GM12801 (cell line): ENCODE results near the gene PMPCA.

Source experiments
- TF ChIP-seq, protein P1 (sequence below): IDR thresholded peaks from one replicate; pipeline ENCODE4 v1.5.1; 2011; ENCODE audit warnings: control low read depth; ENCODE audit not compliant: insufficient read length; ENCODE audit errors: extremely low read depth

Gene PMPCA

DNA sequence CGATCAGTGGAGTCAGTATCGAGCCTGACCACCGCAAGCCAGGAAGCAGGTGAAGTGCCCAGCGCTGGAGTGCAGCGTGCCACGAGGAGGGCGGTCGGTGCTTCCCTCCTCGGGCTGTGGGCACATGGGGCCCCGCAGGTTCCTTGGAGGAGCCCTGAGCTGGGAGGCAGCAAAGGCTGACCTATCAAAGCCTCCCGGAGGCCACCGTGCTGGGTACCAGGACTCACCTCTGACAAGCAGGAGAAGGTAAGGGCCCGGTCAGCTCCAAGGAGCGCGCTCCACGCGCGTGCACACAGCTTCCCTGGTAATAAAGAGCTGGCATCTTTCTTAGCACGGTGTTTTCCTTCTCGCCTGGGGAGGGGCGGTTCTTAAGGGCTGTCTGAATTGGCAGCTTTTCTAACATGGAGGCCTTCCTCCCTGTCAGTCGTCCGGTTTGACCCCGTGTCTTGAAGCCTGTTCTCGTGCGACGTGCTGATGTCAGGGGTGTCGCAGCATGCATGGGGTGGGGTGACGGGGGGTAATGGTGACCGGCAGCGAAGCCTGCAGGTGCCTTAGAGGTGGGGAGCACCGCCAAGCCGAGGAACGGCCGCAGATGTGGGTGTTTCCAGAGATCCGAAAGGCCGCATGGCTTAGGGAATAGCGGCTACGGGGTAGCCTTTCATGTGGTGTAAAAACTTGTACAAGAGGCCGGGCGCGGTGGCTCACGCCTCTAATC is 13.1 kb downstream of the PMPCA start:
- TF ChIP-seq, protein P1, sequence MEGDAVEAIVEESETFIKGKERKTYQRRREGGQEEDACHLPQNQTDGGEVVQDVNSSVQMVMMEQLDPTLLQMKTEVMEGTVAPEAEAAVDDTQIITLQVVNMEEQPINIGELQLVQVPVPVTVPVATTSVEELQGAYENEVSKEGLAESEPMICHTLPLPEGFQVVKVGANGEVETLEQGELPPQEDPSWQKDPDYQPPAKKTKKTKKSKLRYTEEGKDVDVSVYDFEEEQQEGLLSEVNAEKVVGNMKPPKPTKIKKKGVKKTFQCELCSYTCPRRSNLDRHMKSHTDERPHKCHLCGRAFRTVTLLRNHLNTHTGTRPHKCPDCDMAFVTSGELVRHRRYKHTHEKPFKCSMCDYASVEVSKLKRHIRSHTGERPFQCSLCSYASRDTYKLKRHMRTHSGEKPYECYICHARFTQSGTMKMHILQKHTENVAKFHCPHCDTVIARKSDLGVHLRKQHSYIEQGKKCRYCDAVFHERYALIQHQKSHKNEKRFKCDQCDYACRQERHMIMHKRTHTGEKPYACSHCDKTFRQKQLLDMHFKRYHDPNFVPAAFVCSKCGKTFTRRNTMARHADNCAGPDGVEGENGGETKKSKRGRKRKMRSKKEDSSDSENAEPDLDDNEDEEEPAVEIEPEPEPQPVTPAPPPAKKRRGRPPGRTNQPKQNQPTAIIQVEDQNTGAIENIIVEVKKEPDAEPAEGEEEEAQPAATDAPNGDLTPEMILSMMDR = no peak

DNA sequence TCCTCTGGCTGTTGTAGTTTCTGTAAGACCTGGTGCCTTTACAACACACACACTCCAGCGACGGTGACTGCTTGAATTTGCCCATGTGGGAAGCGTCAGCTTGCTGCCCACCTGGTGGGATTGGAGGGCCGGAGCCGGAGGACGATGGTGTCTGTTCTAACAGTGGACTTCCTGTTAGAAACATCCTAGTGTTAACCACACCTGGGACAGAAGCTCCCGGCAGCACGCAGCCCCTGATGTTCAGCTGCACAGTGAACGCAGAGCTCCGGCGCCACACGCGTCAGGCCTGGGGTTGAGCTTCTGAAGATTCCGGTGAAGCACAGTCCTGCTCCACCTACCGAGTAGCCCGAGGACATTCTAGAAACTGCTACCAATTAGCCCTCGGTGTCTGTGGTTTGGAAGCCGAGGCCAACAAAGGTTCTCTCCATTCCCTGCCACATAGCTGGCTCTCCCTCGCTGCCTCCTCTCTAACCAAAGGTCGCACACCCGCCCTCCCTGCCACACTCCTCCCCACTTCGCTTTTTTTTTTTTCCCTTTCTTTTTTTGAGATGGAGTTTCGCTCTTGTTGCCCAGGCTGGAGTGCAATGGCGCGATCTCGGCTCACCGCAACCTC is 14.4 kb downstream of the PMPCA start:
- TF ChIP-seq, protein P1 = no peak

DNA sequence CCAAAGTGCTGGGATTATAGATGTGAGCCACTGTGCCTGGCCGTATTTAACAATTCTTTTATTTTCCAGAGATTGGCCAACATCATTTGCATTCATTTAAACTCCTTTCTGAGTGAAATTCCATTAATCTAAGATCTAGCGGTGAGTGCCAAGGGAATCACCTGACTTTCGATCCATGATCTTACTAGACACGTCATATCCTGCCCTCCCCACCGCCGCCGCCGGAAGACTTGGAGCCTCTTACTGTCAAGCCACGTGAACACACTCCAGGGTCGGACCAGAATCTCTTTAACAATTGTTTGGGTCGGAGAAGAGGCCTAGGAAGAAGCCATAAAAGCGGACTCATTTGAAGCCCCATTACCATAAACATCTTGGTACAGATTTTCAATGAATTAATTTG is 16.3 kb downstream of the PMPCA start:
- TF ChIP-seq, protein P1 = no peak

GRCh38 chr9:136429075-136429628 is 18.7 kb downstream of the PMPCA start:
- TF ChIP-seq, protein P1 = no peak

DNA sequence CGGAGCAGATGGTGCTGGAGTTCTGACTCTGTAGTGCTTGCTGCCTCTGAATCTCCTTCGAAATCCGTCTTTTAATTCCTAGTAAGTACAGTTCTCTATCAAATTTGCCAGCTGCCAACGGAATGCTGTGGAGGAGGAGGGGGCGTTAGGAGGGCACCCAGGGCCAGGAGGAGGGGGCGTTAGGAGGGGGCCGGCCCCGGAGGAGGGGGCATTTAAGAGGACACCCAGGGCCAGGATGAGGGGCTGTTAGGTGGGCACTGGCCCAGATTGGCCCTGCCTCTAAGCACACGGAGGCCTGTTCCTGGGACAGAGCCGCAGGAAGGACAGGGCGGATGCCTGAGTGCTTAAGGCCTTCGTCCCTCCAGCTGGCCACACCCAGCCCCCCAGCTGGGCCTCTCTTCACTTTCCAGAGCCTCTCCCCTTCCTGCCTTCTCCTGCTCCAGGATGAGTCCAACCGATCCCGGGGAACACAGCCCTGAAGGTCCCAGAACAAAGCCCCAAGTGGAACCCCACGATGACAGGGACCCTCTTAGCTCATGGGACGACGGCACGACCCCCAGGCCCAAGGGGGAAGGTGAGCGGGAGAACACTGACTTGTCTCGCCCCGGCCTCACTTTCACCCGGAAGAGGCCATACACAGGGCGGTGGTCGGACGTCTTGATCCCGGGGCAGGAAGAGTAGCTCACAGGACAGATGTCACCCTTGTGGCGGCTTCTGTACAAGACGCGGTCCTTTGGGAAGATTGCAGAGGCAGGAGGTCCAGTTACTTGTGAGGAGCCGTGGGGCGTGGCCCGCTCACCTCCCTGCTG is 19.4 kb downstream of the PMPCA start:
- TF ChIP-seq, protein P1 = no peak

DNA sequence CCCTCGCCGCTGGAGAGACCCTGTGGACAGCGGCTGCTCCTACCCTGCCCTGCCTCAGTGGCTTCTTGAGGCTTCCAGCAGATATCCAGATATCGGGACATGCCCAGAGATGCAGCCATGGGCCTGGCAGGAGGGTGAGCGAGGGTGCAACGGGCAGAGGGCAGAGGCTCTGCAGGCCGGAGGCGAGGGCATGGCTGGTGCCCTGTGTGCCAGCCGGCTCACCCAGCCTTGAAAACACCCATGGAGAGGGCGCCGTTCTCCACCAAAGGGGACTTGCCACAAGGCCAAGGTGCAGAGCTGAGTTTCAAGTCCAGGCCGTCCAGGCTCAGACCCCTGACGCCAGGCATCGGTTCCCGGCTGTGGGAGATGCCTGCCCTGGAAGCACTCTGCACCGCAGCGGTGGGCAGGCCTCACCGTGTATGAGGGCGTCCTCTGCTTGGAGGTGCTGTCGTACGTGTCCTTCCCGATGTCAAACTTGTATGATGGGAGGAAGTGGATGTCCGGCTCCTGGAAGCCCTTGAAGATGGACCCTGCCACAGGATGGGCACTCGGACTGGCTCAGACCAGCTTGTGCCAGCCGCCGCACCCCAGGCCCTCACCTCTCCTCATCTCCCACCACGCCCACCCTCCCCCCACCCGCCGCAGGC is 20.3 kb downstream of the PMPCA start:
- TF ChIP-seq, protein P1 = no peak
